Gastroesophageal sphincter (tissue), 3 donors: ENCODE results near the gene MPND.

Source experiments
- CTCF ChIP-seq, 4 experiments: fragments of 200-600 bp in 2 of 4; fragments of 450-650 bp in 2 of 4; sonication (generic) in 1 of 4; IDR thresholded peaks; one replicate each; pipeline ENCODE4 v1.5.1; 2017 to 2019; ENCODE audit warnings: antibody characterized with exemption in 4 of 4, mild to moderate bottlenecking in 2 of 4, moderate library complexity in 2 of 4
- EP300 ChIP-seq: sonication (generic); formaldehyde crosslinking; IDR thresholded peaks from one replicate; pipeline ENCODE4 v1.6.1; 2017; ENCODE audit warnings: antibody characterized with exemption, mild to moderate bottlenecking
- POLR2A ChIP-seq, 2 donors: fragments of 450-650 bp; IDR thresholded peaks; one replicate each; pipeline ENCODE4 v1.6.1; 2017; ENCODE audit warnings: antibody characterized with exemption in 2 of 2, mild to moderate bottlenecking in 2 of 2, moderate library complexity in 1 of 2
- POLR2AphosphoS5 ChIP-seq: sonication (generic); formaldehyde crosslinking; IDR thresholded peaks from one replicate; pipeline ENCODE4 v1.6.1; 2017; ENCODE audit warnings: antibody characterized with exemption

- TF ChIP-seq POLR2A (IDR thresholded peaks at IDR 0.05) (no peak), CTCF (IDR thresholded peaks at IDR 0.05) (no peak), POLR2AphosphoS5 (no peak), EP300 (no peak)
Observed at GRCh38 chr19:4372165-4373012, 29.0 kb downstream of the MPND start.
